NK-92 treated with Interleukin-12 subunit alpha and Interleukin-12 subunit beta, amount 100 ng/mL, for 24 hours (cell line): ENCODE results near the gene NIM1K.
"Not testable (repeated sequence)": the region's sequence is repeated elsewhere in the genome, so short reads cannot be mapped to it uniquely, and the experiment has no call there.

Experiments
- DNase-seq: peaks from one replicate; lab custom pipeline; 2025; lab: John Stamatoyannopoulos, UW

Gene NIM1K

GRCh38 chr5:43191740-43192557 lies at the start of gene NIM1K:
TSS of gene NIM1K (plus strand) at chr5:43192225. CDS start at chr5:43245776, 53,551 bp downstream.
- DNase-seq: no peak

DNA sequence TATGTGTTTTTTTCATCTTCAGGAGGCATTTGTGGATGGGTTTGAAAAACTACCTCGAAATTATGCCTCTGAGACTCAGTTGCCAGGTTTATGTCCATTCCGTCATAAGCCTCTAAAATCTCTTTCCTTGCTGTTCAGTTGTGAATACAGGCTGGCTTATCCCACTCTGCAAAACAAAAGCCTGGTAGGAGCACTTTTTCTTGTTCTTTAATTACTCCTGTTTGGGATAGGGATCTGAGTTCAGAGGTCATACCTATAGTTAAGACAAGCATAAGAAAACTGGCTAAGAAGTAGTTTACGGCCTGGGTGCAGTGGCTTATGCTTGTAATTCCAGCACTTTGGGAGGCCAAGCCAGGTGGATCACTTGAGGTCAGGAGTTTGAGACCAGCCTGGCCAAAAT lies 47.0 kb upstream of the NIM1K start:
- DNase-seq: no peak

DNA sequence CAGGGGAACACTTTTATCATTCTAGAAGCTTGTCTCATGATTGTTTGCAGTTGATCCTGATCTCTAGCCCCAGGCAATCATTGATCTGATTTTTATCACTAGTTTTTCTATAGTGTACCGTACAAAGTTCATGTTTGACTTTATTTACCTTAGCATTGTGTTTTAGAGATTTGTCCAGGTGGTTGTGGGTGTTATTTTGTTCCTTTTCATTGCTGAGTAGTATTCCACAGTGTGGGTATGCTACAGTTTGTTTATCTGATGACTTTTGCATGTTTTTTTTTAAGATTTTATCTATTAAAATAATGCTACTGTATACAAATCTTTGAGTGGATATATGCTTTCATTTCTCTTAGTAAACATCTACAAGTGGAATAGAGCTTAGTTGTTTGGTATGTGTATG lies 45.1 kb upstream of the NIM1K start:
- DNase-seq: no peak

- DNase-seq: no peak
Measured at GRCh38 chr5:43148417-43148816, 43.6 kb upstream of the NIM1K start.

- DNase-seq: no peak
Measured at GRCh38 chr5:43149231-43149630, 42.8 kb upstream of the NIM1K start.

GRCh38 chr5:43150075-43150474 lies 42.0 kb upstream of the NIM1K start:
- no peak for DNase-seq

DNA sequence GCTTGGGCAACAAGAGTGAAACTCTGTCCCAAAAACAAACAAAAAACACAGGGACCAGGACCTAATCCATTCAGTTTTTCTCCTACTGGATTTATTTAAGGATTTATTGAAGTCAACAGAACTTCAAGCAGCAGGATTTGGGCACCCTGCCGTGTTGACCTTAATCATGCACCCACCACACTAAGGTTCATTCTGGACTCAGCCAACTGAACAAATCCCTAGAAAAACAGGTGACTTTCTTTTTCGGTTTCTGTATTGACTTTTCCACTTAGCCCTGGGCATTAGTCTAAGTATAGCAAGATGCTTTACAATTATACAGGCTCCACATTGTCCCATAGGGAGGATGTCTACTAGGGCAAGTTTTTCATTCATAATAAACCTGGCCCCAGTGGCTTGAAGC lies 41.3 kb upstream of the NIM1K start:
- no peak for DNase-seq

- no peak for DNase-seq
Measured at GRCh38 chr5:43152946-43153345, 39.1 kb upstream of the NIM1K start.

DNA sequence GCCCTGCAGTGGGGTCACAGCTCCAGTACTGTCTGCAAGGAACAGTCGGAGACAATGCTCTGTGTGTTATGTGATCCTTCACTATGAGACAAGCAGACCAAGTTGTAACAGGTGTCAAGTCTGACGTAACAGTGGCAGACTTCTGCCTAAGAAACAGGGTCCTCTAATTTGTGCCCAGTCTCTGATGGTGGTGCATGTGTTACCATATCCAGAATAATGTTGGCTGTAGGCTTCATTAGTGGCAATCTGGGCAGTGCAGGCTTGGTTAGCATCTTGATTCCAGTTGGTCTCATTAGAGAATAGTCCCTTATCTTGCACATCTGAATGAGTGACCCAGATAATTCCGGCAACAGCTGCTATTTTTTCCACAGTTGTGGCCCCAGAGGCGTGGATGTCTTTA lies 37.6 kb upstream of the NIM1K start:
- DNase-seq: no peak

DNA sequence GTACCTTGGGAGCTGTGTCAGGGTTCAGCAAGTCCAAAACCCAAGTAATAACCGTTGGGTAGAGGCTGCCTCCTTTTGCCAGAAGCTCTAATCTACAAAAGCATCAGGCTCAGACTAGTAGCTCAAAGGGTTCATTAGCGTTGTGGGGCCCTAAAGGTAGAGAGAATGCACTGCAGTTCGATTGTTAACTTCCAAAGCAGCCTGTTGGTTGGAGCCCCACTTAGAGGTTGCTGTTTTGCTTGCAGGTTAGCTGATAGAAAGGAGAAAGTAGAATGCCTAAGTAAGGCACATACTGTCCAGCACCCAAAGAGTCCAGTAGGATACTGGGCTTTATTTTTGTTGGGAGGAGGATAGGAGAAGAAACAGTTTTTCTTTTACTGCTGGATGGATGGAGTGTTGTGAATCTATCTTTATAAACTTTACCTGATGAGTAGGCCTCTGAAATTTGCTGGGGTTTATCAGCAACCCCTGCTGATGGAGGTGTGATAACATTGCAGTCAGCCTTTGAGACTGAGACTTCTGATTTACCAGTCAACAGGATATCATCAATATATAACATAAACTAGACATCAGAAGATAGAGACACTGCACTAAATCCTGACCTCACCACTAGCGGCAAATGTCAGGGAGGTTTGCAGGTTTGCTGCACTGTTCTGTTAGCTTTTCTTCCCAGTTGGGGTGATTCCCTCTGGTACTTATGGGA lies 36.5 kb upstream of the NIM1K start:
- no peak for DNase-seq

DNA sequence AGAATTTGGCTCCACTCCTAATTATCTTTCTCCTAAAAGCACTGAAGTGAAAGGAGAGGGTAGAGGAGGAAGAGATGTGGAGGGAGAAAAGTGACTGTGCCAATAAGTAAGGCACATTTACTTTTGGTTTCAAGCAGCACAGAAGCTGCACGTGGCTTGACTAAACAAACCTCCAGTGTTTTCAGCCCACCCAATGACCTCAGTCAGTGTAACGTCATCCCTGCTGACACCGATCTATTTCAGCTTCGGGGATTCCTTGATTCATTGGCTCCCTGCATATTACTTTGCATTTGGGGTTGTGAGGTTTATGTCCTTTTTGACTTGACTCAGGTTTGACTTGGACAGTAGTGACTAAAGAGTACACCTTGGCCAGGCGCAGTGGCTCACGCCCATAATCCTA lies 35.6 kb upstream of the NIM1K start:
- no peak for DNase-seq

DNA sequence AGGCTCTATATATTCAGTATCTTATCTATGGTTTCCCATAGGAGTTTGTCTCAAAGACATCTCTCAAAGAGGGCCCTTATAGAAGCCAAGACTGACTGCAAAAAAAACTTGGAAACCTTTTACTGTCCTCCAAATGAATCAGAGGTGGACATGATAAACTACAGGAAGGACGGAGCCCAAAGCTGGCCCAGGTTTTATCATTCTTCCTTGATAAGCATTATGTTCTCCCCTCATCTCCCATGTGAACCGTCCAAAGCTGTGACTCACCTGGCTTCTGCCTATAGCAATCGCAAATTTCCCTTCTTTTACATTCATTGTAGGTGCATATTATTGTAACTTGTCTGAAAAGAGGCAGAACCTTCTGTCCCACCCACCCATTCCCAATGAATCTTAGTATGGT lies 35.0 kb upstream of the NIM1K start:
- DNase-seq: no peak

- no peak for DNase-seq
Measured at GRCh38 chr5:43161244-43161643, 30.8 kb upstream of the NIM1K start.

DNA sequence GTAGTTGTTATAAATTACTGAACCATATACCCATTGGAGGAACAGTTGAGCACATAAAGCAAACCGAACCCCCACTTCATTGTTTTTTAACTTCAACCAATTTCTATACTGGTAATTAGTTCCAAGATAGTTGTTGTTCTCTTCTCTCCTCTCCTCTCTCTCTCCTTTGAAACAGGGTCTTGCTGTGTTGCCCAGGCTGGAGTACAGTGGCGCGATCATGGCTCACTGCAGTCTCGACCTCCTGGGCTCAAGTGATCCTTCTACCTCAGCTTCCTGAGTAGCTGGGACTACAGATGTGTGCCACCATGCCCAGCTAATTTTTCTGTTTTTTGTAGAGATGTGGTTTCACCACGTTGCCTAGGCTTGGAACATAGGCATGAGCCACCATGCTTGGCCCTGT lies 27.2 kb upstream of the NIM1K start:
- DNase-seq: not testable (repeated sequence)

- no peak for DNase-seq
Measured at GRCh38 chr5:43165323-43165722, 26.7 kb upstream of the NIM1K start.

- DNase-seq: no peak
Measured at GRCh38 chr5:43168175-43168574, 23.9 kb upstream of the NIM1K start.

GRCh38 chr5:43171451-43171850 lies 20.6 kb upstream of the NIM1K start:
- no peak for DNase-seq

DNA sequence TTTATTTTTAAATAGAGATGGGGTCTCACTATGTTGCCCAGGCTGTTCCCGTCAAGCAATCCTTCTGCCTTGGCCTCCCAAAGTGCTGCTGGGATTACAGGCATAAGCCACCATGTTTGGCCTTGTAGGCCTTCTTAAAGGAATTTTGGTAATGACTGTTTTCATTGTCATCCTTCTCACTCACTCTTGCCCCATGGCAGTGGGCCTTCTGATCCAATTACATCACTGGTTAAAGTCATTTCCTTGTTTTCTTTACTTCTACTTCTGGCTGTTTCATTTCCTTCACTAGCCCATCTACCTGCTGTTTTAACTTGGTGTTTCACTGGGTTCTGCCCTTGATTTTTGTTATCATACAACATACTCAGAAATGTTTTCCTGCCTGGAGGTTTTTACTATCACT lies 20.1 kb upstream of the NIM1K start:
- no peak for DNase-seq

- DNase-seq: no peak
Measured at GRCh38 chr5:43172779-43173178, 19.2 kb upstream of the NIM1K start.

DNA sequence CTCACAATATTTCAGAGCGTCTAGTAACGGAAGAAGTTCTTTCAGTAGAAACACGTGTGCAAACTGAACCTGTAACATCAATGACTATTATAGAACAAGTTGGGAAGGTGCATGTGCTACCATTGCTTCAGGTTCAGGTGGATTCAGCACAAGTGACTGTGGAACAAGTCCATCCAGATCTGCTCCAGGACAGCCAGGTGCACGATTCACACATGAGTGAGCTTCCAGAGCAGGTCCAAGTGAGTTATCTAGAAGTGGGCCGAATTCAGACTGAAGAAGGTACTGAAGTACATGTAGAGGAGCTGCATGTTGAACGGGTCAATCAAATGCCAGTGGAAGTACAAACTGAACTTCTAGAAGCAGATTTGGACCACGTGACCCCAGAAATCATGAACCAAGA lies 17.4 kb upstream of the NIM1K start:
- DNase-seq: no peak

DNA sequence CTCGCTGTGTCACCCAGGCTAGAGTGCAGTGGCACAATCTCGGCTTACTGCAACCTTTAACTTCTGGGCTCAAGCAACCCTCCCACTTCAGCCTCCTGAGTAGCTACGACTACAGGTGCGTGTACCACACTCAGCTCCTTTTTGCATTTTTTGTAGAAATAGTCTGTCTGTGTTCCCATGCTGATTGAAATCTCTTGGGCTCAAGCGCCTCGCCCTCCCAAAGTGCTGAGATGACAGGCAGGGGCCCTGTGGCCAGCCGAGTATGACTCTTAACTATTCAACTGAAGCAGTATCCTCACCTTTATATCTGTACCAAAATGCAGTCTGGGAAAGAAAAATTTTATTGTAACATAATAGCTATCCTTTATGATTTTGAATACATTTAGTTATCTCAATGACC lies 12.2 kb upstream of the NIM1K start:
- DNase-seq: no peak

- no peak for DNase-seq
Measured at GRCh38 chr5:43182421-43182820, 9.6 kb upstream of the NIM1K start.

GRCh38 chr5:43183101-43183500 lies 8.9 kb upstream of the NIM1K start:
- DNase-seq: not testable (repeated sequence)
